Stimulated activated effector memory CD8-positive, alpha-beta T cell treated with anti-CD3 and anti-CD28 coated beads, Interleukin-12 subunit alpha, Interleukin-12 subunit beta, amount 100 ng/mL, for 72 hours (primary cell): ENCODE data around the gene MAGI2.

ENCODE experiments used
- ATAC-seq: fragments of 150-1000 bp; cut with Tn5 transposase; 2 replicates; pipeline ENCODE4 v1.10.0; 2021
- DNase-seq, 2 donors: peaks; one replicate each; pipeline ENCODE4 v3.0.0; 2021 to 2022; ENCODE audit warnings: low spot score in 2 of 2
- H3K27ac Mint-ChIP-seq: one replicate; pipeline ENCODE4 v1.8.0; 2022; ENCODE audit warnings: mild to moderate bottlenecking, mixed read lengths
- H3K36me3 Mint-ChIP-seq: one replicate; pipeline ENCODE4 v1.8.0; 2022; ENCODE audit warnings: mild to moderate bottlenecking, mixed read lengths
- H3K4me1 Mint-ChIP-seq: one replicate; pipeline ENCODE4 v1.8.0; 2022; ENCODE audit warnings: mixed read lengths
- H3K4me3 Mint-ChIP-seq: one replicate; pipeline ENCODE4 v1.8.0; 2022; ENCODE audit warnings: mild to moderate bottlenecking, mixed read lengths
- H3K9me3 Mint-ChIP-seq: one replicate; pipeline ENCODE4 v1.8.0; 2022; ENCODE audit warnings: mixed read lengths

MAGI2 gene

DNA sequence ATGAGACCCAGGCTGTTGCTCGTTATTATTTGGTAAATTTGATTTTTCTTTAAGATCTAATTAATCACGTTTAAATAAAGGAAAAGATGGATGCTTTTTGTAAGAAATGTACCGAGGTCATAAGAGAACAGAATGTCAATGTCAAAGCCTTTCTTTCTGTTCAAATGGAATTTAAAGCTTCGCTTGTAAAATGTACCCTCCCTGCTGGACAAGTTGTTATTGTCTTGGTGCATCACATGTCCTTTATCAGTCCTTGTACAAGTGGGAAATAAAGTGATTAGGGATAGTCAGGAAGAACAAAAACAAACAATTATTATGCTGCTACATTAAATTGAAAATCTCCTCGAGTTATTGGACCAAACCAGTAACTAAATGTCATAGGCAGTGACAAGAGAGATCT is 1291.7 kb downstream of the MAGI2 start:
- Mint-ChIP-seq H3K36me3 (no peaks in the 10 kb centered on the region), H3K4me3 (no peak overlapping the region), H3K27ac (no peak overlapping the region), H3K4me1 (no peaks in the 10 kb centered on the region), H3K9me3 (no peaks in the 10 kb centered on the region)
- ATAC-seq (no peak), DNase-seq (no peak)

GRCh38 chr7:78159545-78159944 is 1293.9 kb downstream of the MAGI2 start:
- no peaks in the 10 kb centered on the region for H3K4me1 Mint-ChIP-seq
- no peak overlapping the region for H3K27ac Mint-ChIP-seq
- no peak overlapping the region for H3K4me3 Mint-ChIP-seq
- H3K9me3 Mint-ChIP-seq = no peaks in the 10 kb centered on the region
- DNase-seq (no peak), ATAC-seq (no peak)
- H3K36me3 Mint-ChIP-seq = no peaks in the 10 kb centered on the region

- DNase-seq (no peak), ATAC-seq (no peak)
- H3K4me1 Mint-ChIP-seq = no peaks in the 10 kb centered on the region
- H3K9me3 Mint-ChIP-seq = no peaks in the 10 kb centered on the region
- no peak overlapping the region for H3K4me3 Mint-ChIP-seq
- H3K27ac Mint-ChIP-seq = no peak overlapping the region
- H3K36me3 Mint-ChIP-seq = no peaks in the 10 kb centered on the region
These were observed 1300.2 kb downstream of the MAGI2 start for GRCh38 chr7:78153285-78153684.

GRCh38 chr7:78151229-78151628 is 1302.2 kb downstream of the MAGI2 start:
- H3K36me3 Mint-ChIP-seq = no peaks in the 10 kb centered on the region
- H3K4me3 Mint-ChIP-seq = no peak overlapping the region
- no peak overlapping the region for H3K27ac Mint-ChIP-seq
- ATAC-seq (no peak), DNase-seq (no peak)
- no peaks in the 10 kb centered on the region for H3K4me1 Mint-ChIP-seq
- H3K9me3 Mint-ChIP-seq = no peaks in the 10 kb centered on the region

DNA sequence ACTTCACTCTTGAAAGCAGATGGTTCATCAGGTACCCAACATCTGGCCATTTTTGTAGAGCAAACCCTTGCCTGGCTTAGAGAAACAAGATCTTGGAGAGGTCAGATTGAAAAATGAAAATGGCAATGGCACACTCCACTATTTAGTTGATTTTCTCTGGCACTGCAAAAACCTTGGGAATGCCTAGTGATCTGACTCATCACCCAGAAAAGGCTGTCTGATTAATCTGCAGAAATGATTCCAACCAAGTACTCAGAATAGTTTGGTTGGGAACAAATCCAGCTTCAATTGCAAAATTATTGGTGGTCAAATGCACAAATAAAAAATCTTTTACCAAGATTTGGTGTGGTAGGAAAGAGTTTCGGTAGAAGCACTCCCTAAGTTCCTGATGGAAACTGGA is 1303.7 kb downstream of the MAGI2 start:
- no peak for ATAC-seq
- DNase-seq = no peak
- H3K27ac Mint-ChIP-seq = no peak overlapping the region
- no peak overlapping the region for H3K4me3 Mint-ChIP-seq
- no peaks in the 10 kb centered on the region for H3K36me3 Mint-ChIP-seq
- H3K4me1 Mint-ChIP-seq = no peaks in the 10 kb centered on the region
- H3K9me3 Mint-ChIP-seq = no peaks in the 10 kb centered on the region

DNA sequence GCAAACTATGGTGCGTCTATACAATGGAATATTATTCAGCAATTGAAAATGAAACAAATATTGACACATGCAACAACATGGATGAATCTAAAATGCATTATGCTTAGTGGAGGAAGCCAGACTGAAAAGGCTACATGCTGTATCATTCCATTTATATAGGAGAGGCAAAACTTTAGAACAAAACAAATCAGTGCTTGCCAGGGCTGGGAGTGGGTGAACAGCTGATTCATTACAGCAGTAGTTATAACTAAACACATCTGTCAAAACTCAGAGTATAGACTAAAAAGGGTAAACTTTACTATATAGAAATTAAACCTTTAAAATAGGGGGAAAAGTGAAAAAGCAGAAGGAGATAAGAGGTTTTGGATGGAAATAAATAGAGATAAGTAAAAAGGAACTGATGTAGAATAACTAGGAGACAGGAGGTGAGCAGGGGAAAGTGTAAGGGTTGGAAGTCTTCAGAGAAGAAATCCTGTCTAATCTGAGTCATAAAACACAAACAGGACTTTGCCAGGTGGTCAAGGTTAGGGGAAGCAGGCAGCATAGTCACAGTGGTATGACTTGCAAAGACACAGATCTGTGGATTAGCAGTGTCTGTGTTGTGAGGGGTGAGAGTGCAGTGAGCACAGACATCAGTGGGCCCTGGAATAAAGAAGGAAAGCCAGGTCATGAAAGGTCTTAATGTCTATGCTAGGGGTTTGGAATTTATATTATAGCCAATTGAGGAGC is 1305.1 kb downstream of the MAGI2 start:
- H3K27ac Mint-ChIP-seq = no peak overlapping the region
- ATAC-seq (no peak), DNase-seq (no peak)
- no peak overlapping the region for H3K4me3 Mint-ChIP-seq
- H3K36me3 Mint-ChIP-seq = no peaks in the 10 kb centered on the region
- H3K4me1 Mint-ChIP-seq = no peaks in the 10 kb centered on the region
- no peaks in the 10 kb centered on the region for H3K9me3 Mint-ChIP-seq

DNA sequence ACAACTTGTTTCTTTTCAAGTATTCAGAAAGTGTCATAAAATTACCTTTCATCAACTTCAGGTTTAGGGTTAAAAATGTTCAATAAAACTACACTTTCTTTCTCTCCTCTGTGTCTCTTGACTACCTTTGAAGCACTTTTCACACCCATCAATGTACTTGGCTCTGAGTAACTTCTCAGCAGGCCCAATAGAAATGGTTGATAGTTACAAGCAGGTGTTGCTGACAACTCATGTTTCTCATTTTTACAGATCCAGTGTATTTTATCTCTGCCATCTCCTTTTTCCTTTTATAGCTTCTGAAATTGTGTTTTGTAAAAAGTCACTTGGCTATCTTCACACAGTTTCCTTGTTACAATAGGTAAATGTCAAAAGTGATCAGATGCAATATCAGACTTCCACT is 1306.9 kb downstream of the MAGI2 start:
- H3K27ac Mint-ChIP-seq = no peak overlapping the region
- ATAC-seq (no peak), DNase-seq (no peak)
- no peaks in the 10 kb centered on the region for H3K36me3 Mint-ChIP-seq
- no peak overlapping the region for H3K4me3 Mint-ChIP-seq
- no peaks in the 10 kb centered on the region for H3K4me1 Mint-ChIP-seq
- no peaks in the 10 kb centered on the region for H3K9me3 Mint-ChIP-seq

GRCh38 chr7:78143661-78144060 is 1309.8 kb downstream of the MAGI2 start:
- no peak for ATAC-seq
- no peak overlapping the region for H3K27ac Mint-ChIP-seq

DNA sequence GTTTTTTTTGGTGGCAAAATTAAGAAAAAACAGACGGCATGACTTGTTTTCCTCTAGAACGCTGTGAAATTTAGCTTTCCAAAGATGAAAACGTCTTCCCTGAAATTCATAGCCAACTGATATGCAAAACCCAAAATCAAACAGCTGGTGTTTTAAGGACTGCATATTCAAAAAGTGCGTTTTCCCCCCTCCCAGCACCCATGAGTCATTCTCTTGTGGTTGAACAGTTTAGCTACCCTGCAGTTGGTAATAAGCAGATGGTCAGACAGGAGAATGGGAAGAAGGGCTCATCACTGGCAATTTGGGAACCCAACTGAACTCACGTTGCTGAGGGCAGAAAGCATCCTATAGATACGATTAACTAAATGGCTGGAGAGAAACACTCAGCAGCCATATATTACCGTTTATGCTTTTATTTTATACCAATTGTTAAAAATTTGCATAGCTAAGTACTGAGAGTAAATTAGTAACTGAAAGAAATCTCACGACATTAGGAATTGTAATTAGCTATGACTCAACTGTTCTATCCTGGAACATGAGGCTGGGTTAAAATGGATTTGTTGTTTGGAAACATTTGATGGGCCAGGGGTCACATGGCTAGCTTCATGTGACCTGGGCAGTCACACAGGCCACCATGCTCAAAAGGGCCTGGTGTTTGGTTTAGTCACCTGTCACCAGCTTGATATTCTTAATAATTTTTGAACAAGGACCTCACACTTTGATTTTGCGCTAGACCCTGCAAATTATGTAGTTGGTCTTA is 1311.8 kb downstream of the MAGI2 start:
- DNase-seq = no peak
- no peaks in the 10 kb centered on the region for H3K4me1 Mint-ChIP-seq
- no peak for ATAC-seq

More at GRCh38 chr7:78143661-78144060, 1309.8 kb downstream of the MAGI2 start:
- Mint-ChIP-seq H3K9me3 (no peaks in the 10 kb centered on the region), H3K4me1 (no peaks in the 10 kb centered on the region), H3K4me3 (no peak overlapping the region), H3K36me3 (no peaks in the 10 kb centered on the region)
- no peak for DNase-seq

GRCh38 chr7:78140109-78140508 is 1313.4 kb downstream of the MAGI2 start:
- no peak for ATAC-seq
- no peaks in the 10 kb centered on the region for H3K4me1 Mint-ChIP-seq
- no peaks in the 10 kb centered on the region for H3K9me3 Mint-ChIP-seq

More for the DNA sequence above, 1311.8 kb downstream of the MAGI2 start:
- Mint-ChIP-seq H3K36me3 (no peaks in the 10 kb centered on the region), H3K9me3 (no peaks in the 10 kb centered on the region), H3K4me3 (no peak overlapping the region), H3K27ac (no peak overlapping the region)

GRCh38 chr7:78139335-78139734 is 1314.1 kb downstream of the MAGI2 start:
- Mint-ChIP-seq H3K4me1 (no peaks in the 10 kb centered on the region), H3K27ac (no peak overlapping the region), H3K9me3 (no peaks in the 10 kb centered on the region), H3K36me3 (no peaks in the 10 kb centered on the region), H3K4me3 (no peak overlapping the region)
- ATAC-seq (no peak), DNase-seq (no peak)

More at GRCh38 chr7:78140109-78140508, 1313.4 kb downstream of the MAGI2 start:
- Mint-ChIP-seq H3K4me3 (no peak overlapping the region), H3K27ac (no peak overlapping the region), H3K36me3 (no peaks in the 10 kb centered on the region)
- no peak for DNase-seq

DNA sequence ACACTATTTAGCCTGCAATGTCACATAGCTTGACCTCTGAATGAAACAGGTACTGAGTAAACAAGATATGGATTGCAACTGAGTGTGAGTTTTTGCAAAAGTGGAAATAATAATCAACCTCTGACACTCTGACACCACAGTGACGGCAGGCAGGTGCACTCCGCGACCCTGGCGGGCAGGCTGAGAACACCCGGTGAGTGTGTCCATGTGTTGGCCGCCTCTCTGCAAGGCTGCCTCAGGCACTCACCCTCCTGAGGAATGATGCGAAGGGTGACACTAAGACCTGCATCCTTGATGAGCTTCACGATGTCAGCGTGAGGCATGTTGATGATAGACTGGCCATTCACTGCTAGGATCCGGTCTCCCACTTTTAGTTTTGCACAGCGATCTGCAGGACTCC is 1318.7 kb downstream of the MAGI2 start:
- no peaks in the 10 kb centered on the region for H3K36me3 Mint-ChIP-seq
- DNase-seq (no peak), ATAC-seq (no peak)
- no peaks in the 10 kb centered on the region for H3K9me3 Mint-ChIP-seq
- no peak overlapping the region for H3K27ac Mint-ChIP-seq
- no peaks in the 10 kb centered on the region for H3K4me1 Mint-ChIP-seq
- H3K4me3 Mint-ChIP-seq = no peak overlapping the region

DNA sequence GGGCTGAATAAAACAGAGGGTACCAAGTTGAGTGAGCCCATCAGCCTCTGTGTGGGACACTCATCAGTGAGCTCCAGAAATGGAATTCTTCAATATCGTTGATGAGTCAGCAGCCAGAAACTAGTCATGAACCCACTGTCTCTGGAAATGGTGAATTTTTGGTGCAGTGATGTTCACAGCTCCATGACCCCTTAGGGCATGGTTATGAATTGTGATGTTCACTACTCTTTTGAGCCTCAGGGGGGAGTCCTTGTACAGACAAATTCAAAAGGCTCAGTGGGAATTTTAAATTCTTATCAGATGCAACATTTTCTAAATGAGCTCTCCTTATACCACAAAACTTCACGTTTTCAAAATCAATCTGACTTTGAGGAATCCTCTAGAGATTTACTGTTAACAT is 1319.2 kb downstream of the MAGI2 start:
- DNase-seq = no peak
- H3K9me3 Mint-ChIP-seq = no peaks in the 10 kb centered on the region
- no peak overlapping the region for H3K4me3 Mint-ChIP-seq
- no peaks in the 10 kb centered on the region for H3K4me1 Mint-ChIP-seq
- no peak overlapping the region for H3K27ac Mint-ChIP-seq
- no peak for ATAC-seq
- H3K36me3 Mint-ChIP-seq = no peaks in the 10 kb centered on the region

DNA sequence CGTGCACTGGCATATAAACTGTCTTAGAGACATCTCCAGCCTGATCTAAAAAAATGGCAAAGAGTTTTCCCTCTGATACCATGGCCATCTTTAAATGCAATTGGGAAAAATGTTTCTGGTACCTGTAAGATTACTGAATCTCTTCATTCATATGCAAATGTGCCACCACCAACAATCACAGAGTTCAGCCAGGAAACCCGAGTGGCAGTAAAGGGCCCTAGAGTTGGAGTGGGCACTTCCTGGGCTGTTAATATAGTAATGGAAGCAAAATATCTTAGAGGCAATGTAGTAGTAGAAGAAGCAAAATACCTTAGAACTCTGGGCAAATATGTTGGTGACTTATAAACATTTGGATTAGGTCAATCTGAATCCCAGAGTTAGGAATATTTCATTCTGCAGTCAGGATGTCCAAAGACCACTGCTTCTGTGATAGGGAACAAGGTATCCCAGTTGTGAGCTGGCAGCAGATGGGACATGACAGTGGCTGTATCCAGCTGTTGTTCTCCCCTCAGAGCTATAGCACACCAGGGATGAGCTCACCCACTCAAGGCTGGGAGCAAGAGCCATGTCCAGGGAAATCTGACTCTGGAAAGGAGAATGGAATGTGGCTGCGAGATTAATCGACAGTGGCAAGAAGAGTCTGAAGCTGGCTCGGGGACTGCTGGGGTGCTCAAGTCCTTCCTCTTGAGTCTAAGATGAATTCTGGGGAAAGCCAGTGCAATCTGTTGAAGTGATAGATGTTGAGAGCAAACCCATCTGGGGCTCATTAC is 1322.8 kb downstream of the MAGI2 start:
- Mint-ChIP-seq H3K4me3 (no peak overlapping the region), H3K4me1 (no peaks in the 10 kb centered on the region), H3K27ac (no peak overlapping the region), H3K36me3 (no peaks in the 10 kb centered on the region), H3K9me3 (no peaks in the 10 kb centered on the region)
- ATAC-seq (peak; percentile 6), DNase-seq (no peak)

GRCh38 chr7:78129865-78130264 is 1323.6 kb downstream of the MAGI2 start:
- Mint-ChIP-seq H3K4me3 (no peak overlapping the region), H3K27ac (no peak overlapping the region), H3K4me1 (no peaks in the 10 kb centered on the region), H3K36me3 (no peaks in the 10 kb centered on the region), H3K9me3 (no peaks in the 10 kb centered on the region)
- no peak for DNase-seq
- ATAC-seq = no peak
